Suprapubic skin (tissue), 3 donors: ENCODE results near the gene ATF6.

Experiments used
- CTCF ChIP-seq, 2 donors: fragments of 200-600 bp in 1 of 2; fragments of 450-650 bp in 1 of 2; sonication (generic) in 1 of 2; IDR thresholded peaks; one replicate each; pipeline ENCODE4 v1.5.1; 2016 to 2019; ENCODE audit warnings: antibody characterized with exemption in 2 of 2, mild to moderate bottlenecking in 1 of 2, moderate library complexity in 1 of 2
- POLR2AphosphoS5 ChIP-seq, 3 donors: sonication (generic); formaldehyde crosslinking; IDR thresholded peaks; one replicate each; pipeline ENCODE4 v1.6.1; 2017; ENCODE audit warnings: antibody characterized with exemption in 3 of 3

- TF ChIP-seq POLR2AphosphoS5 (IDR thresholded peaks at IDR 0.05) = no peak
- no peak for TF ChIP-seq CTCF (IDR thresholded peaks at IDR 0.05)
Observed at GRCh38 chr1:161805399-161806197, 39.5 kb downstream of the ATF6 start.
